HG02885 (cell line): Measurements from ENCODE around the gene CTTN.
"Not testable (repeated sequence)": the region's sequence is repeated elsewhere in the genome, so short reads cannot be mapped to it uniquely, and the experiment has no call there.

ENCODE experiments used
- ATAC-seq: cut with Tn5 transposase; IDR thresholded peaks from one replicate; pipeline ENCODE4 v1.9.1; 2021; ENCODE audit warnings: mild to moderate bottlenecking; ENCODE audit not compliant: unreplicated experiment, poor library complexity

CTTN gene

GRCh38 chr11:70407814-70408213, 9.5 kb downstream of the CTTN start:
- ATAC-seq: no peak

GRCh38 chr11:70408326-70408725, 10.0 kb downstream of the CTTN start:
- not testable (repeated sequence) for ATAC-seq

- ATAC-seq: no peak
These were observed 11.1 kb downstream of the CTTN start for GRCh38 chr11:70409437-70409836.

- no peak for ATAC-seq
These were observed 11.5 kb downstream of the CTTN start for GRCh38 chr11:70409871-70410270.

- ATAC-seq: no peak
These were observed 12.2 kb downstream of the CTTN start for GRCh38 chr11:70410276-70411205.

- ATAC-seq: no peak
These were observed 13.6 kb downstream of the CTTN start for GRCh38 chr11:70411713-70412452.

- no peak for ATAC-seq
These were observed 14.8 kb downstream of the CTTN start for GRCh38 chr11:70413151-70413550.

- ATAC-seq: no peak
These were observed 16.2 kb downstream of the CTTN start for GRCh38 chr11:70414341-70415100.

- ATAC-seq: no peak
These were observed 16.9 kb downstream of the CTTN start for GRCh38 chr11:70415191-70415590.

- no peak for ATAC-seq
These were observed 17.5 kb downstream of the CTTN start for GRCh38 chr11:70415642-70416395.

GRCh38 chr11:70416881-70417280, 18.6 kb downstream of the CTTN start:
- no peak for ATAC-seq

- no peak for ATAC-seq
These were observed 19.8 kb downstream of the CTTN start for GRCh38 chr11:70418130-70418529.

GRCh38 chr11:70419307-70420007, 21.1 kb downstream of the CTTN start:
- ATAC-seq: no peak

- no peak for ATAC-seq
These were observed 21.7 kb downstream of the CTTN start for GRCh38 chr11:70420008-70420464.

- ATAC-seq: no peak
These were observed 22.2 kb downstream of the CTTN start for GRCh38 chr11:70420496-70420895.

- no peak for ATAC-seq
These were observed 22.8 kb downstream of the CTTN start for GRCh38 chr11:70421123-70421522.

GRCh38 chr11:70422692-70423522, 24.6 kb downstream of the CTTN start:
- ATAC-seq: no peak
